Mucosa of descending colon (tissue), 3 donors: ENCODE results near the gene KCND3. TPM values are rescaled to one million over a fixed set of nuclear protein-coding genes. Genes with fewer than 3 reads are reported as not detected.
A peak's percentile ranks its signal among the peaks of the same experiment; 100 is the strongest.

Source experiments
- ATAC-seq: fragments of 200-7000 bp; cut with Tn5 transposase; one replicate; pipeline ENCODE4 v1.9.1; 2020; ENCODE audit warnings: mild to moderate bottlenecking, moderate library complexity
- DNase-seq, 3 donors: peaks; one replicate each; pipeline ENCODE4 v3.0.0-alpha.2; 2020
- H3K36me3 ChIP-seq: fragments of 200-600 bp; one replicate; pipeline ENCODE4 v1.8.0; 2021; ENCODE audit warnings: low read depth, mild to moderate bottlenecking
- H3K4me1 ChIP-seq: fragments of 200-600 bp; one replicate; pipeline ENCODE4 v1.8.0; 2021; ENCODE audit warnings: low read depth, mild to moderate bottlenecking
- H3K4me3 ChIP-seq: fragments of 200-600 bp; one replicate; pipeline ENCODE4 v1.8.0; 2021; ENCODE audit warnings: mild to moderate bottlenecking
- H3K9me3 ChIP-seq: fragments of 200-600 bp; one replicate; pipeline ENCODE4 v1.8.0; 2021; ENCODE audit warnings: mild to moderate bottlenecking
- intact Hi-C, 2 donors: fragments of 100-400 bp; cut with DNase I in 1 of 2; cut with micrococcal nuclease in 1 of 2; formaldehyde crosslinking; loops; one replicate each; pipeline versions ENCODE4 v1.11.0 to v1.11.1; 2022; cut with DNase I, micrococcal nuclease
- total RNA-seq, 3 donors: library from RNA; stranded (reverse); fragmentation: NEBNext Ultra II Directional in 2 of 3; extraction: Animal tissue kit (Norgen Biotek cat#: 25700) in 2 of 3; gene quantifications; one replicate each; pipeline versions ENCODE4 v1.2.1 to v1.2.4, GENCODE V29; 2021 to 2023
- TF ChIP-seq, protein P1 (sequence below): fragments of 200-600 bp; IDR thresholded peaks from one replicate; pipeline ENCODE4 v1.8.0; 2022; ENCODE audit warnings: antibody characterized with exemption, mild to moderate bottlenecking
- donor health status: DM: no; HTN: no; CAD: no; lungs with moderate emphysema.
- donor health status: DM: no; HTN: no; CAD: no.
- donor health status: DM: no; HTN: yes; CAD: no.

Gene KCND3
- total RNA-seq, 3 donors from 2014 or later: 1.2 to 10.3 (median 5.5) TPM

DNA sequence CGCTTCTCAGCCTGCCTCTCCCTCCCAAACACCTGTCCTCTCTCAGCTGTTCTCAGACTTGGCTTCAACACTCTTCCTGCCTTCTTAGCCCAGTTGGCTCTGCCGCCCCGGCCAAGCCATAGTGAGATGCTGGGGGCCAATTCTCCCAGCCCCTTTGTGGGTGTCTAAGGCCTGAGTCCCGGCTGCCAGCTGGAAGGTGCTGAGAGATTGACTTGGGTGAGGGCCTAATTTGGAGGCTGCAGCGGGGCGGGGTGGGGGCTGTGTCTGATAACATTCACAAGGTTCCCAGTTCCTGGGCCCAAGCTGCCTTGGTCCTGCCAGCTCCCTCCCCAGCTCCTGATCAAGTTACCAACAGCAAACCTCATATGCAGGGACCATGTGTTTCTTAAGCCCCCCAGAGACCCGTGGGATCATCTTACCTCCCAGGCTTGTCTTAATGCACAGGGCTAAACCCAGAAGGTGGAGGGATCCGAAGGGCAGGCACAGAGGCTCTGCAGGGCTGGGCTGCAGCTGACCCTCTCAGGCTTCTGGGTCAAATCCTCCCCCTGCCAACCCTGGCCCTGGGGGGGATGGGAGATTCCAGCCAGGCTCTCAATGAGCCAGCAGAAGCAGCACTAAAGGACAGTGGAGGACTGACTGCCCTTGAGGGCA is 260.1 kb downstream of the KCND3 start:
- TF ChIP-seq, protein P1, sequence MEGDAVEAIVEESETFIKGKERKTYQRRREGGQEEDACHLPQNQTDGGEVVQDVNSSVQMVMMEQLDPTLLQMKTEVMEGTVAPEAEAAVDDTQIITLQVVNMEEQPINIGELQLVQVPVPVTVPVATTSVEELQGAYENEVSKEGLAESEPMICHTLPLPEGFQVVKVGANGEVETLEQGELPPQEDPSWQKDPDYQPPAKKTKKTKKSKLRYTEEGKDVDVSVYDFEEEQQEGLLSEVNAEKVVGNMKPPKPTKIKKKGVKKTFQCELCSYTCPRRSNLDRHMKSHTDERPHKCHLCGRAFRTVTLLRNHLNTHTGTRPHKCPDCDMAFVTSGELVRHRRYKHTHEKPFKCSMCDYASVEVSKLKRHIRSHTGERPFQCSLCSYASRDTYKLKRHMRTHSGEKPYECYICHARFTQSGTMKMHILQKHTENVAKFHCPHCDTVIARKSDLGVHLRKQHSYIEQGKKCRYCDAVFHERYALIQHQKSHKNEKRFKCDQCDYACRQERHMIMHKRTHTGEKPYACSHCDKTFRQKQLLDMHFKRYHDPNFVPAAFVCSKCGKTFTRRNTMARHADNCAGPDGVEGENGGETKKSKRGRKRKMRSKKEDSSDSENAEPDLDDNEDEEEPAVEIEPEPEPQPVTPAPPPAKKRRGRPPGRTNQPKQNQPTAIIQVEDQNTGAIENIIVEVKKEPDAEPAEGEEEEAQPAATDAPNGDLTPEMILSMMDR: no peak
- no peak overlapping the region for H3K4me3 ChIP-seq
- H3K9me3 ChIP-seq: no peaks in the 10 kb centered on the region
- ATAC-seq: no peak
- DNase-seq: no peak
- intact Hi-C loops: no loop called here
- no peaks in the 10 kb centered on the region for H3K4me1 ChIP-seq
- H3K36me3 ChIP-seq: no peaks in the 10 kb centered on the region

- H3K36me3 ChIP-seq: no peaks in the 10 kb centered on the region
- DNase-seq (no peak), ATAC-seq (no peak)
- H3K4me1 ChIP-seq: no peaks in the 10 kb centered on the region
- H3K4me3 ChIP-seq: no peak overlapping the region
- no peaks in the 10 kb centered on the region for H3K9me3 ChIP-seq
- TF ChIP-seq, protein P1: no peak
- intact Hi-C loops: no loop called here
These were observed 262.4 kb downstream of the KCND3 start for GRCh38 chr1:111727056-111727455.

GRCh38 chr1:111725192-111725591 is 264.3 kb downstream of the KCND3 start:
- DNase-seq (no peak), ATAC-seq (no peak)
- Histone ChIP-seq H3K4me3 (no peak overlapping the region), H3K9me3 (no peaks in the 10 kb centered on the region), H3K36me3 (no peaks in the 10 kb centered on the region), H3K4me1 (peaks cover 2% of the 10 kb centered on the region)
- intact Hi-C loops: no loop called here
- TF ChIP-seq, protein P1: no peak

GRCh38 chr1:111723871-111724270 is 265.6 kb downstream of the KCND3 start:
- intact Hi-C loops: no loop called here
- ATAC-seq (no peak), DNase-seq (no peak)
- Histone ChIP-seq H3K4me3 (no peak overlapping the region), H3K9me3 (no peaks in the 10 kb centered on the region), H3K4me1 (peaks cover 2% of the 10 kb centered on the region), H3K36me3 (no peaks in the 10 kb centered on the region)
- TF ChIP-seq, protein P1: no peak

GRCh38 chr1:111723091-111723806 is 266.2 kb downstream of the KCND3 start:
- ATAC-seq: peak; percentile 42
- TF ChIP-seq, protein P1: no peak
- intact Hi-C loops: no loop called here
- Histone ChIP-seq H3K9me3 (no peaks in the 10 kb centered on the region), H3K4me1 (peaks cover 2% of the 10 kb centered on the region), H3K36me3 (no peaks in the 10 kb centered on the region), H3K4me3 (no peak overlapping the region)
- no peak for DNase-seq
